GM18499 (cell line): ENCODE data around the gene TOR2A.
"Not testable (repeated sequence)": the region's sequence is repeated elsewhere in the genome, so short reads cannot be mapped to it uniquely, and the experiment has no call there.

ENCODE experiments used
- ATAC-seq: cut with Tn5 transposase; IDR thresholded peaks from one replicate; pipeline ENCODE4 v1.9.1; 2021; ENCODE audit warnings: moderate number of reproducible peaks; ENCODE audit not compliant: insufficient read depth, unreplicated experiment

Gene TOR2A

GRCh38 chr9:127769929-127770582 lies 35.0 kb upstream of the TOR2A start:
- no peak for ATAC-seq

DNA sequence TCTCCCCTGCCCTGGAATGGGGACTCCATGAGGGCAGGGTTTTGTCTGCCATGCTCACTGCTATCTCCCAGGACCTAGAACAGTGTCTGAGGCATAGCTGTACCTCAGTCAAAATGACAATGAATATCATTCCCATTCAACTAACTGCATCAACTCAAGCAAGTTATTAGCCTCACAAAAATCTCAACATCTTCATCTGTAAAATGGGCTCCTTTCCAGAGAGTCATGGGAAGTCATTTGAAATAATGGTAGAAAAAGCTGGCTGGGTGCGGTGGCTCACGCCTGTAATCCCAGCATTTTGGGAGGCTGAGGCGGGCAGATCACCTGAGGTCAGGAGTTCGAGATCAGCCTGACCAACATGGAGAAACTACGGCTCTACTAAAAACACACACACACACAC lies 34.0 kb upstream of the TOR2A start:
- ATAC-seq, result no peak

DNA sequence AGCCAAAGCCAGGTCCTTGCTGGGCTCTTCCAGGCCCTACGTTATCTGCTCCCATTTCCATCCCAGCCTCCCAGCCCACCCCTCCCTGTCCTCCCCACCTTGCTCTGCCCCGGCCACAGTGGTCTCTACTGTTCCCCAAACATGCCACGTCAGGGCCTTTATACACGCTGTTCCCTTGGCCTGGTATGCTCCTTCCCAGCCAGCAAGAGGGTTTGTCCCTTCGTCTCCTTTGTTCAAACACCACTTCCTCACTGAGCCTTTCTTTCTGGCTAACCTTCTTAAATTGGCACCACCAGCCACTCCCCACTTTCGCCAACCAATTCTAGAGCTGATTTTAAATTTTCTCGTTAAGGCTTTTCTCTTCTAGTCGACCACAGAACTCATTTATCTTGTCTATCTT lies 33.6 kb upstream of the TOR2A start:
- ATAC-seq, result no peak

GRCh38 chr9:127767909-127768331 lies 32.8 kb upstream of the TOR2A start:
- ATAC-seq, result no peak

DNA sequence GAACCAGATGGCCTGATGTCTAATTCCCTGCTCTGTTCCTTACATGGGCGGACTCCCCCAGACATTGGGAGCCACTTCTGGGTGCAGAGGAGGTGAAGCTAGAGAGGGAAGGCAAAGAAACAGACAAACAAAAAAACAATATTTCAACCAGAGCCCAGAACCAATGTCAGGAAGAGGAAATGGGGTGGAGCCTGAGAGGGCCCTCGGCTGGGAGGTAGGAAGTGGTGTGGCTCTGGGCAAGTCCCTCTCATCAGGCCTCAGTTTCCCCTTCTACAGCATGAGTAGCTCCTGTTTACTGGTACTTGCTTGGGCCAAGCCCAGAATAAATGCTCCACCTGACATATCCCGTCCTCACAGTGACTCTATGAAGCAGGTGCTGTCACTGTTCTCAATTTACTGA lies 32.3 kb upstream of the TOR2A start:
- no peak for ATAC-seq

DNA sequence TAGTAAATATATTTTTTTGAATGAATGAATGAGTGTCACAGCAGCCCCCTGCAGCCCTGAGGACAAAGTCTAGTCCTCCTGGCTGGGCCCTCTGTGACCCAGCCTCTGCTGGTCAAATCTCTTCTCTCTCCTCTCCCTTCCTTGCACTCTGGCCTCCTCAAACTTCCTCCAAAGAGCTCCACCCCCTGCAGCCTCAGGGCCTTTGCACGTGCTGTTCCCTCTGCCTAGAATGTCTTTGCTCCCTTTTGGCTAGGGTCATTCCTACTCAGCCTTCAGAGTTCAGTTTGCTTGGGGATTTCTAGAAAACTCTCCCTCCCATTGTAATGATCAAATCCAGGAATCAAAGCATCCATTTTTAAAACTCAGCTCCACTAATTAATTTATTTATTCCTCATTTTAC lies 30.3 kb upstream of the TOR2A start:
- ATAC-seq, result no peak

GRCh38 chr9:127763918-127764384 lies 28.9 kb upstream of the TOR2A start:
- ATAC-seq, result no peak

GRCh38 chr9:127762111-127762676 lies 27.1 kb upstream of the TOR2A start:
- ATAC-seq, result no peak

GRCh38 chr9:127761491-127761956 lies 26.4 kb upstream of the TOR2A start:
- no peak for ATAC-seq

DNA sequence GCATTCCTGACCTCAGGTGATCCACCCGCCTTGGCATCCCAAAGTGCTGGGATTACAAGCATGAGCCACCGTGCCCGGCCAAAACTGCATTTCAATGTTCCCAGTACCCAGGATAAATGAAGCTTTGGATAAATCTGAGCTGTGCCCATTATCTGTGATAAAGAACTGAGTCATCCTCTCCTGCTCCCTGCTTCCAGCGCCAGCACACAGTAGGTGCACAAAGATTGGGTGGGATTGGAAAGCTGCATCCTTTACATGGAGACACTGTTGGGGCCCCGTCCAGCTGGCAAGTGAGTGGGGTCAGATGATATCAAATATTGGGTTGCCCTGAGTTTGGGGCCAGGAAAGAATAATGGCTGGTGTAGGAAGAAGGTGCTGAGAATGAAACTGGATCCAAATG lies 26.0 kb upstream of the TOR2A start:
- ATAC-seq, result no peak

DNA sequence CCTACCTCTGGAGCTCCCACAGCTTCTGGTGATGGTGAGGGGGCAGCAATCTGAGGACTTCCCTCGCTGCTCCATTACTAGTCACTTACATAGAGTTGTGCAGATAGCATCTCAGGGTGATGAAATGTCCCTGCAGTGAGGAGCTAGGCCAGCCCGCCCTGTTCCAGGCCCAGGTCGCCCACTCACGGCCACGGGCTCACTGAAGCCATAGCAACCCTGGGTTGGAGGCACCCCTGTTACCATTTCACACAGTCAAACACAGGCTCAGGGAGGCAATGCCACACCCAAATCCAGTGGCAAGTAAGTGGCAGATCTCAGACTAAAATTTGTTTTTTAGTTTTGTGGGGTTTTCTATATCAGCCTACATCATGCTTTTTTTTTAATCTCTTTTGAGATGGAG lies 23.7 kb upstream of the TOR2A start:
- no peak for ATAC-seq

- not testable (repeated sequence) for ATAC-seq
Observed at GRCh38 chr9:127756776-127757175, 21.7 kb upstream of the TOR2A start.

GRCh38 chr9:127756233-127756632 lies 21.1 kb upstream of the TOR2A start:
- ATAC-seq, result no peak

GRCh38 chr9:127755061-127756060 lies 20.3 kb upstream of the TOR2A start:
- no peak for ATAC-seq

DNA sequence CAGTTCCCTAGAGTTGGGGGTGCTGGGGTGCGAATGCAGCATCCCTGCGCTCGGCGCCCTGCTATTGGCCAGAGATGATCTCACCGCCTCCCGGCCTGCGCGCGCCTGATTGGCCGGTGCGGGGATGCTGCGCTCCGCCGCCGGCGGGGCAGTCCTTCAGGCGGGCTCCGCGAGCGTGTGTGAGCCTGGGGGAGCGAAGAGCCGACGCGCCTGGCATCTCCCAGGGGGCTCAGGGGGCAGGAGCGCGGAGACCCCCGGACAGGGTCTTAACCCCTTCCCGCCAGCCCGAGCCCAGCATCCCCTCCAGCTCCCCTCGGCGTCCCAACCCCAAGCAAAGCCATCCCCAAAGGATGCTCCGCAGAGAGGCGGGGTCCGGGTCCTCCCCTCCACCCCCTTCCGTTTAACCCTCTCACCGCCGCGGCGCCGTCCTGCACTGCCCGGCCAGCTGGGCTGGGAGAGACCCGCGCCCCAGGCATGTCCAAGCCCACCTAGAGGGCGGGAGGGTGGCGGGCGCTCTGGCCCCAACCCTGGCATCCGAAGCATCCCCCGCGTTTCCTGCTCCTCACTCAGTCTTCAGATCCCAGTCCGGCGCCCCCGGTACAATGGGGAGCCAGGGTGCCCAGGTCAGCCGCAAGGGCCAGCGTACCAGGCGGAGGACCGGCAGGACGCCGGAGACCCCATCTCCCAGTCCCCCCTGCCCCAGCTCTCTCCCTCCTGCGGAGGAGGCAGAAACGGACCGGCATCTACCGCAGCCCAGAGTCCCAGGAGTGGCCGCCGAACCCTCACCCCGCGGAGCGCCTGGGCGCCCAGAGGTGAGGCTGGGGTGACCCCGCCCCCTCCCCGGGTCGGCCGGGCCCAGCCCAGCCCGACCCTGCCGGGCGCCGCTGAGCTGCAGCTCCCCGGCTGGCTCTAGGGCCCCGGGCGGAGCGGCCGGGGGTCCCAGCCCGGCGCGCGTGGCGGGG lies 19.3 kb upstream of the TOR2A start:
- ATAC-seq, result no peak

DNA sequence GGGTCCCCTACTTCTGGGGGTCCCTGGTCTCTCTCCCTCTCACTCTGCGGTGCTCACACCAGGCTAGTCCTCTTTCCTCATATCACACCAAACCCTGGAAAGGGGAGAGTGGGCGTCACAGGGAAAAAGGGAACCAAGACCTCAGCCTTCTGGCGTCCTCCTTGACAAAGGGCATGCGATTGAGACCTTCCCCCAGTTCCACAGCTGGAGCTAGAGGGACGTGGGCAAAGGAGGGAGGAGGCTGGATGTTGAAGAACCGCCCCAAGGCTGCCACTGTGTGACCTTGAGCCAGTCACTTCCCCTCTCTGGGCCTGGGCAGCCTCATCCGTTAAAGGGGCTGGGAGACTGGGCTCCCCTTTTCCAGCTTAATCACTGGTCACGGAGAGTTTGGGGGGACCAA lies 18.5 kb upstream of the TOR2A start:
- ATAC-seq, result no peak

DNA sequence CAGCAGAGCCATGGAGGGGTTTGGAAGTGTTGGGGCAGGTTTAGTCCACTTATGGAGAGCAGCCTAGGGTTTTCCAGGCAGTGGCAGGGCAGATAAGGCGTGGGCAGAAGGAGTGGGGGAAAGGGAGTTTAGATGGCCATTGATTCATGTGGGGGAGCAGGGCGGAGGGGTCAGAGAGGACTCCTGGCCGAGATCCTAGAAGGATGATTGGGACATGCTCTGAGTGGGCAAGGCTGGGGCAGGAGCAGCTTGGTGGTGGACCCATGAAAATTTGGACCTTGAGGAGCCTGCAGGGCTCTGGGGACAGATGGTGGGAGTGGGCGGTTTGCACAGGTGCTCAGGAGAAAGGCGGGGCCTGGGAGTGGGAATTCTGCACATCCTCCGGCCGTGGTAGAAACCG lies 18.1 kb upstream of the TOR2A start:
- ATAC-seq, result no peak

GRCh38 chr9:127751269-127752054 lies 16.4 kb upstream of the TOR2A start:
- ATAC-seq, result no peak
